DMS53 treated with DMSO at 0.1 percent for 48 hours (cell line): ENCODE measurements around the gene EMSY.
"Not testable (repeated sequence)": the region's sequence is repeated elsewhere in the genome, so short reads cannot be mapped to it uniquely, and the experiment has no call there.

Experiments
- DNase-seq: peaks from one replicate; lab custom pipeline; 2025; ENCODE audit not compliant: unreplicated experiment; lab: John Stamatoyannopoulos, UW

Gene EMSY

DNA sequence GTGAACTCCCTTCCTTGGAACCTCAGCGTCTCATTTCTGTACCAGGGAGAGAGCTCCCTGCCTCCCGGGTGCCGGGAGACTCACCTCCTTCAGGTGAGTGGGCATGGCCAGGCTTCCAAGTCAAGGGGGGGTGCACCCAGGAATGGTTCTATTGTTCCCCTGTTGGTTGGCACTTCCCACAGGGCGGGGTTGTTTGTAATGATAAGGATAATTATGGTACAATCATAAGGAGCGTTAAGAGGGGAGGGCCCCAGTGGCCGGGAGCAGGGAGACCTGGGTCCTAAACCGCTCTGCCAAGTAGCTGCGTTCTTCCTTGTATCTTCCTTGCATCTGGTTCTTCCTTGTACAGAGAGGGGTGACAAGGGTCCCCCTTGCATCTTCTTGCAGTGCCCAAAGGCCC, 146.6 kb downstream of the EMSY start:
- DNase-seq = no peak

DNA sequence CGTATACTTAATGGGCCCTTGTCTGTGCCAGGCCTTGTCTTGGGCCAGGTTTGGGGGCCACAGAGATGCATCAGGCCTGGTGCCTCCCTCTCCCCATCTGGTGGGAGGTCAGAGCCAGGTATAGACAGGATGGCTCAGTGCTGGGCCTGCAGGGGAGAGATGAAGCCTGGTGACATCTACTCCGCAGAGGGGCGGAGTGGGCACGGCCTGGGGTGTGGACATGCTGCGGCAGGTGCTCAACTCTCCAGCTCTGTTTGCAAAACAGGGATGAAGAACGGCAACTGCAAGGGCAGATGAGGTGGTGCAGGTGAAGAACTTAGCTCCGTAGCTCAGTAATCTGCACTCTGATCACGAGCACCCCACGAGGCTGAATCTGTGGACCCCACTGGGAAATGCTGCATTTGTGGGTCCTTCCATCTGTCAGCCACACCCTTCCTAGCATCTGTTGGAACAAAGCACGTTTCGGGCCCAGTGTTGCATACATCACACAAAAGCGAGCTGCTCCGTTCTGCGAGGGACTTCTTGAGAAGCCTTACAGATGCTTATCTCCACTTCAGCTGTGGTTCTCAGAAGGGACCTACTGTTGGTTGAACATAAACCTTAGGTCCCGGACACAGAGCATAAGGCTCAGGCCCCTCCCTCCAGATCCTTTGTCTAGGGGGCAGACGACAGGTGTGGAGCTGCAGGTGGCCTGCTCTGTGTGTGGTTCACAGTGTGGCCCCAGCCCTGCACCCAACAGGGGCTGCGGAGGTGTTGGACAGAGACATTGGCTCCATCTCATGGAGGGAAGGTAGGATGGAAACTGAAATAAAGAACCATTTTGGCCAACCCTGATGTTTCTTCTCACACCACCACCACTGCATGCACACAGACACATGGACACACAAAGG, 147.5 kb downstream of the EMSY start:
- DNase-seq = no peak

DNA sequence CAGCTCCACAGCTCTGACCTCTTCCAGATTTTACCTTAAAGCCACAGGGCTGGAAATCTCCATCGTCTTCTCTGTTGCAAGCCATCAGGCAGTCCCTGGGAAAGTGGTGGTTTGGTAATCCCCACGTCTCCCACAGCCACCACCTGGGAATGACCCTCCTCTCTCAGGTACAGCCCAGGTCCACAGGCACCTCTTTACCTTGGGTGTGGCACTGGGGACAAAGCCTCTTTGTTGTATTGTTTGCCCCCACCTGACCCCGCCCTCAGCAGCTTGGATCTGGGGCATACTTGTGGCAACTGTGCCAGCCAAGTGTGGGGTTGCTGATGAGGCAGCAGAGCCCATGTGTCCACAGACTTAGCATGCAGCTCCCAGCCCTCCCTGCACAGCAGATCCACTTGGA, 148.1 kb downstream of the EMSY start:
- no peak for DNase-seq

DNA sequence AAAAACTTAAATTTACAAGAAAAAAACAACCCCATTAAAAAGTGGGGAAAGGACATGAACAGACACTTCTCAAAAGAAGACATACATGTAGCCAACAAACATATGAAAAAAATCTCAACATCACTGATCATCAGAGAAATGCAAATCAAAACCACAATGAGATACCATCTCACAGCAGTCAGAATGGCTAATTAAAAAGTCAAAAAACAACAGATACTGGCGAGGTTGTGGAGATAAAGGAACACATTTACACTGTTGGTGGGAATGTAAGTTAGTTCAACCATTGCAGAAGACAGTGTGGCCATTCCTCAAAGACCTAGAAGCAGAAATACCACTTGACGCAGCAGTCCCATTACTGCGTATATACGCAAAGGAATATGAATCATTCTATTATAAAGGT, 150.3 kb downstream of the EMSY start:
- DNase-seq = not testable (repeated sequence)

DNA sequence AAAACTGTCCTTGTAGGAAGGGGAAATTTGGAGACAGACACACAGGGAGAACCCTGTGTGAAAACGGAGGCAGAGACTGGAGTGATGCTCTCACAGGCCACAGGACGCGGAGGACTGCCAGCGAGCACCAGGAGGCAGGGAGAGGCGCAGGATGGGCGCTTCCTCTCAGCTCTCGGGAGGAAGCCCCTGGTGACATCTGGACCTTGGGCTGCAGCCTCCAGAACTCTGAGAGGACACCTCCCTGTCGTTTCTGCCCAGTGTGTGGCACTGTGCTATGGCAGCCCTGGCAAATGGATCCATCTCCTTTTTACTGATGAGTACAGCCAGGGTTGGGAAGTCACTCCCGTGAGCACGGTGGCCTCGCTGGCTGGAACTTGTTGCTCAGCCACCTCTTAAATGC, 151.8 kb downstream of the EMSY start:
- no peak for DNase-seq

DNA sequence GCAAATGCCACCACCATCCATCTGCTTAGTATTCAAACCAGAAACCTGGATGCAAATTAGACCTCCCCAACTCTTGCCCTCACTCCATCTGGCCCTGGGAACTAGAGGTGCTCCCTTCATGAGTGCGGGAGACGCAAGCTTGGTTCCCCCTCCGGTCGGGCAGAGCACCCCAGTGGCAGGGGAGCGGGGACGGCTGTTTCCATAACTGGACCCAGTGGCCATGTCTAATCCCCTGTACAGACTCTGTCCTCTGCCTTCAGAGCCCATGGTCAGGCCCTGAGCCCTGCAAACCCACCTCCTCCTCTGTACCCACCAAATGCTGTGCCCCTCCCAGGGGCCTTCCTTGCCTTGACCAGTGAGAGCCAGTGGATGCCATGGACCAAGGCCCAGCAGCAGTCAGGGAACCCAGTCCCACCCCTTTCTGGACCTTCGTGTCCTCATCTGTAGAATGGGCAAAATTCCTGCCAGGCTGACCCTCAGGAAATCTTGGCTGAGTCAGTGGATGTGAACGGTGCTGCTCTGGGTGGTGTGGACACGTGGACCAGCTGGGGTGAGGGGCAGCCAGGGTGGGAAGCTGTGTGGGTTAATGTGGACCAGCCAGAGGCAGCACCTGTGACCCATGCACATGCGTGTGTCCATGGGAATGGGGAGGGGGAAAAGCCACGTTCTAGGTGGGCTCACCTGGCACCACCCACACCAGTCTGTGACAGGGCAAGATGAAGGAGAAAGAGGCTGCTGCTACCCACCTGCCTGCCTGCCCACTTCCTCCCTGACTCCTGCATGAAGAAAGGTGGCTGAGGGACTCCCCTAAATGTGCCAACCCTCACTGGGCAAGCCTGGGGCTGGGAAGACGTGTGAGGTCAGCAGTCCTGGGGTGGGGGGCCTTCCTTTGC, 153.0 kb downstream of the EMSY start:
- no peak for DNase-seq

DNA sequence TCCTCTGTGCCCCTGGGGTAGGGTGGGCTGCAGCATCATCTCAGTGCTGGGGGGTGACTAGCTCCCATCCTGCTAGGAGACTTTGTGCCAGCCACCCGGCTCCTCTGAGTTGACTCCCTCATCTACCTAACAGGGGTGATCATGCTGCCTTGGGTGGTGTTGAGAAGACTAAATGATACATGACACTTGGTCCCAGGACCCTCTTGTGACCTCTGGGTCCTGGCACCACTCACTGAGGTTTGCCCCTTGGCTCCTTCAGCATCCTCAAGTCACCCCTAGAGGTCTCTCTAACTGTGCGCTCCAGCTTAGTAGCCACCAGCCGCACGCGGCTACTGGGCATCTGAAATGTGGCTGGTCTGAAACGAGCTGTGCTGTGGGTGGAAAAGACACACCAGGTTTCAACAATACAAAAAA, 153.6 kb downstream of the EMSY start:
- DNase-seq = peak; percentile 60

DNA sequence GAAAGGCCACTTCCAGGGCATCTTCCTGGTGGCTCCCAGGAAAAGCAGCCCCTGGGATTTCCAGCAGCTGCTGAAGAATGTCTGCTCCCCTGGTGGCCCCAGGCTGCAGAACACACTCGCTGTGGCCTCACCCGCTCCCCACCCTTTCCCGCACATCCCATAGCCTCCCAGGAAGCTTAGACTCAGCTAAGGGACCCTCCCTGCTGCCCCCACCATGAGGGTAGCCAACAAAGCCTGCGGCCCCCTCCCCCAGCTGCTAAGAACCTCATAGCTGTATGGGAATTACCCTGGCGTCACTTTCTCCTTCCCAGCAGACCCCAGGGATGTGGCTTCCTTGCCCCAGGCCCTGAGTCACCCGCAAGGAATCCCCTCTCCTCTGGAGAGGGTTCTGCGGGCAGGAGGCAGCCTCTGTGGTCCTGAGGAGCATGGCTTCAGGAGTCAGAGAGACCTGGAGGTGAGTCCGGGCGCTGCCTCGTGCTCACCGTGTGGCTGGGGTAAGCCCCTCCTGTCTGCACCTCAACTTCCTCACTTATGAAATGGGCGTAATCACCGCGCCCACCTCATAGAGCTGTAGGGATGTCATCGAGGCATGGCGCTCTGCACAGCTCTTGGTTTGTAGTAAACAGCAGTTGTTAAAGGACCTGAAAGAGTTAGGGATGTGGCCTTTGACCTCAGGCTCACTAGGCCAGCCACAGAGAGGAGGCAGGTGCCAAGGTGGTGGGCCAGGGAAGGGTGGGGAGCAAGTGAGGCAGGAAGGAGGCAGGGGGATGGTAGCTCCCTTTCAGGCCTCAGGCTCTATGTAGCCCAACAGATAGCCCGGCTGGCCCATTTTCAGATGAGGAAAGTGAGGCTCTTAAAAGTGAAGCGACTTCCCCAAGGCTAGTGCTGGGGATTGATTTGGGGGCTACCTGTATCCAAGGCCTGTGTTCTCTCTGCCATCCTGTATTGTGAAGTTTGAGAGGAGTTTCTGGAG, 154.5 kb downstream of the EMSY start:
- no peak for DNase-seq

DNA sequence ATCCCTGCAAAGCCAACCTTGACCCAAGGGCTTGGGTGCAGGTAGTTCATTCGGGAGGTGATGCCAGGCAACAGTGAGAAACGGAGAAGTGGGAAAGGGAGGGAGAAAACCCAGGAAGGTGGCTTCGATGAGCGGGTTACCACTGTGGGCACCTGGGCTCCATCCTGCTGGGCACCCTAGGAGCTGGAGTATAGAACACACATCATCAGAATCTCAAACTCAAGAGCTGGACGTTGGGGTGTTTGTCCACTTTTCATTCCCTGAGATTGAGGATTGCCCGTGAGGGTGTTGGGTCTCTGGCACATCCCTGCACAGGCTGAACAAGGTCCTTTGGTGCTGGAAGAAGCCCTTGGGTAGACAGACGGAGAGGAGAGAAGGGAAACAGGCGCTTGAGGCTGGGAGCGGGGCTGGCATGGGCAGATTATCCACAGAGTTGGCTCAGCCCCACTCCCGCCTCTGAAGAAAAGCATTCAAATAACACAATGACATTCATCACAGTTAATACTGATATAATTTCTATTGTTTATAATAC, 155.4 kb downstream of the EMSY start:
- no peak for DNase-seq

DNA sequence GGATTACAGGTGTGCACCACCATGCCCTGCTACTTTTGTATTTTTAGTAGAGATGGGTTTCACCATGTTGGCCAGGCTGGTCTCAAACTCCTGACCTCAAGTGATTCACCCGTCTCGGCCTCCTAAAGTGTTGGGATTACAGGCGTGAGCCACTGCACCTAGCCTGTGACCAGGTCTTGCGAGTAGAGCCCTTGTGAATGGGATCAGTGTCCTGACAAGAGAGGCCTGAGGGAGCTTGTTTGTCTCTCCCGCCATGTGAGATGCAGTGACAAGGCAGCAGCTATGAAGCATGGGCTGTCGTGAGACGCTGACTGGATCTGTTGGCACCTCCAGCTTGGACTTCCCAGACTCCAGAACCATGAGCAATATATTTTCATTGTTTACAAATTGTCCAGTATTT, 156.5 kb downstream of the EMSY start:
- no peak for DNase-seq

DNA sequence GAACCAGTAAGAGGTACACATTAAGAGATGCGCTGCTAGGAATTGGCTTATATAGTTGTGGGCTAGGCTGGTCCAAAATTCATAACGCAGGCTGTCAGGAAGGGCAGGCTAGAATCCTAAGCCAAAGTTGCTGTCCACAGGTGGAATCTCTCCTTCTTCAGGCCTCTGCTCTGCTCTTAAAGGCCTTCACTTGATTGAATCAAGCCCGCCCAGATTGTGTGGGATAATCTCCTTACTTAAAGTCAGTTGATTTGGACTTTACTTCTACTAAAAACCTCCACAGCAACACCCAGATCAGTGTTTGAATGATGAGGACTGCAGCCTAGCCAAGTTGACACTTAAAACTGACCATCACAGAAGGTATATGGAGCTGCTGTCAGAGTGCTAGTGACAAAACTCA, 156.9 kb downstream of the EMSY start:
- no peak for DNase-seq

DNA sequence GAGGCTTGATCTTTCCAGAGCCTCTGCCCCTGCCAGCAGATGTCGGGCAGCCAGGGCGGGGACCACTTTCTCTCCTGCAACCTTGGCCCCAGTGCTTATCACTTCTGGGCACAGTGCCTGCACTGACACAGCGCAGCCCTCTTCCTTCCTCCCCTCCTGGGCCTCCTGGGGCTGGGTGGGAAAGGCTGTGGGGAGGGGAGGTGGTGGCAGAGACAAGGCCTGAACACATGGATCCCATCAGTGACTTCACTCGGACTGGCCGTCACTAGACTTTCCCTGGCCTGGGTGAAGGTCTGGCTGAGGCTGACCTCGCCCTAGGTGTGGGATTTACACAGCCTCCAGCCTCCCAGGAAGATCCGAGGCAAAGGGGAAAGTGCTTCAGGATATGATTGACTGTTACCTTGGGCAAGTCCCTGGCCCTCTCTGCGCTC, 157.6 kb downstream of the EMSY start:
- no peak for DNase-seq
